ACC112 (cell line): ENCODE results near the gene MAP1A.

Source experiments
- H2AFZ ChIP-seq: fragments of 200-600 bp; sonication (generic); one replicate; pipeline ENCODE4 v1.6.0; 2017; ENCODE audit warnings: antibody characterized with exemption, low read length; ENCODE audit not compliant: unreplicated experiment
- H3K27ac ChIP-seq: fragments of 200-600 bp; sonication (generic); 2 replicates; pipeline ENCODE4 v1.5.1; 2014; ENCODE audit warnings: low read depth, mild to moderate bottlenecking, antibody characterized with exemption, low read length, moderate library complexity
- H3K27me3 ChIP-seq: fragments of 200-600 bp; sonication (generic); 2 replicates; pipeline ENCODE4 v1.6.1; 2014; ENCODE audit warnings: mild to moderate bottlenecking, antibody characterized with exemption, low read length, moderate library complexity, mixed read lengths; ENCODE audit not compliant: insufficient read depth
- H3K36me3 ChIP-seq: fragments of 200-600 bp; sonication (generic); 2 replicates; pipeline ENCODE4 v1.6.1; 2016; ENCODE audit warnings: mild to moderate bottlenecking, antibody characterized with exemption, low read length, moderate library complexity, mixed read lengths; ENCODE audit not compliant: insufficient read depth
- H3K4me1 ChIP-seq: fragments of 200-600 bp; sonication (generic); one replicate; pipeline ENCODE4 v1.6.1; 2016; ENCODE audit warnings: low read length, mixed read lengths; ENCODE audit not compliant: insufficient read depth, unreplicated experiment, control insufficient read depth
- H3K4me3 ChIP-seq: fragments of 200-600 bp; sonication (generic); 2 replicates; pipeline ENCODE4 v1.5.1; 2014; ENCODE audit warnings: mild to moderate bottlenecking, low read depth, low read length
- H3K79me2 ChIP-seq: fragments of 200-600 bp; sonication (generic); one replicate; pipeline ENCODE4 v1.6.0; 2016; ENCODE audit warnings: low read length; ENCODE audit not compliant: control insufficient read depth, unreplicated experiment, insufficient read depth

Gene MAP1A

GRCh38 chr15:43492673-43493601 is 24.5 kb upstream of the MAP1A start, which contains the start of gene TP53BP1:
TP53BP1 (minus strand) TSS chr15:43493156; CDS start chr15:43493043, 113 bp downstream.
- Histone ChIP-seq H3K79me2 (peaks cover 17% of the 10 kb centered on the region), H3K4me3 (peak within 1 kb of the TSS; percentile 95), H3K27me3 (no peaks in the 10 kb centered on the region), H3K4me1 (peaks cover 20% of the 10 kb centered on the region), H3K36me3 (peaks cover 7% of the 10 kb centered on the region), H3K27ac (peak within 1 kb of the TSS; percentile 76), H2AFZ (peak within 1 kb of the TSS; percentile 98)

- no peaks in the 10 kb centered on the region for H3K27me3 ChIP-seq
- H3K4me3 ChIP-seq: peak overlapping the region; percentile 95
- no peak overlapping the region for H3K27ac ChIP-seq
- peak overlapping the region; percentile 98 for H2AFZ ChIP-seq
- peaks cover 20% of the 10 kb centered on the region for H3K4me1 ChIP-seq
- H3K36me3 ChIP-seq: peaks cover 5% of the 10 kb centered on the region
- H3K79me2 ChIP-seq: peaks cover 17% of the 10 kb centered on the region
These were observed 23.5 kb upstream of the MAP1A start for GRCh38 chr15:43493703-43494472.

GRCh38 chr15:43498990-43499389 is 18.4 kb upstream of the MAP1A start:
- H3K4me1 ChIP-seq: no peaks in the 10 kb centered on the region
- no peak overlapping the region for H3K27ac ChIP-seq
- H2AFZ ChIP-seq: no peak overlapping the region
- H3K4me3 ChIP-seq: no peak overlapping the region
- H3K36me3 ChIP-seq: no peaks in the 10 kb centered on the region
- H3K27me3 ChIP-seq: no peaks in the 10 kb centered on the region
- H3K79me2 ChIP-seq: no peaks in the 10 kb centered on the region

GRCh38 chr15:43499635-43500034 is 17.8 kb upstream of the MAP1A start:
- no peak overlapping the region for H3K27ac ChIP-seq
- no peak overlapping the region for H2AFZ ChIP-seq
- H3K36me3 ChIP-seq: no peaks in the 10 kb centered on the region
- H3K79me2 ChIP-seq: no peaks in the 10 kb centered on the region
- H3K27me3 ChIP-seq: no peaks in the 10 kb centered on the region
- no peak overlapping the region for H3K4me3 ChIP-seq
- H3K4me1 ChIP-seq: no peaks in the 10 kb centered on the region

GRCh38 chr15:43505738-43506137 is 11.7 kb upstream of the MAP1A start:
- Histone ChIP-seq H3K4me3 (no peak overlapping the region), H3K36me3 (no peaks in the 10 kb centered on the region), H3K27ac (no peak overlapping the region), H2AFZ (no peak overlapping the region), H3K79me2 (no peaks in the 10 kb centered on the region), H3K27me3 (no peaks in the 10 kb centered on the region), H3K4me1 (peaks cover 18% of the 10 kb centered on the region)

GRCh38 chr15:43508421-43508820 is 9.0 kb upstream of the MAP1A start:
- Histone ChIP-seq H3K36me3 (no peaks in the 10 kb centered on the region), H3K79me2 (no peaks in the 10 kb centered on the region), H3K27ac (peak overlapping the region; percentile 94), H3K4me1 (peaks cover 29% of the 10 kb centered on the region), H3K4me3 (peak overlapping the region; percentile 94; the same call in 1 of the 2 replicates), H2AFZ (peak overlapping the region; percentile 59), H3K27me3 (no peaks in the 10 kb centered on the region)

GRCh38 chr15:43508991-43509659 is 8.3 kb upstream of the MAP1A start:
- H3K4me3 ChIP-seq: peak overlapping the region; percentile 94
- peak overlapping the region; percentile 94 for H3K27ac ChIP-seq
- H2AFZ ChIP-seq: peak overlapping the region; percentile 59
- no peaks in the 10 kb centered on the region for H3K79me2 ChIP-seq
- H3K4me1 ChIP-seq: peaks cover 36% of the 10 kb centered on the region
- H3K27me3 ChIP-seq: no peaks in the 10 kb centered on the region
- H3K36me3 ChIP-seq: no peaks in the 10 kb centered on the region

GRCh38 chr15:43509660-43510199 is 7.7 kb upstream of the MAP1A start:
- Histone ChIP-seq H3K27ac (peak overlapping the region; percentile 94), H3K27me3 (no peaks in the 10 kb centered on the region), H3K36me3 (no peaks in the 10 kb centered on the region), H3K4me1 (peaks cover 40% of the 10 kb centered on the region), H3K79me2 (no peaks in the 10 kb centered on the region), H3K4me3 (peak overlapping the region; percentile 94), H2AFZ (peak overlapping the region; percentile 46)

- H3K4me1 ChIP-seq: peaks cover 42% of the 10 kb centered on the region
- H2AFZ ChIP-seq: peak overlapping the region; percentile 89
- H3K36me3 ChIP-seq: no peaks in the 10 kb centered on the region
- H3K79me2 ChIP-seq: no peaks in the 10 kb centered on the region
- peak overlapping the region; percentile 94 for H3K27ac ChIP-seq
- H3K4me3 ChIP-seq: peak overlapping the region; percentile 94
- H3K27me3 ChIP-seq: no peaks in the 10 kb centered on the region
These were observed 7.0 kb upstream of the MAP1A start for GRCh38 chr15:43510200-43511011.
